Kidney capillary endothelial cell (primary cell): Measurements from ENCODE around the gene RASGEF1C.

Experiments used
- DNase-seq: peaks from one replicate; pipeline ENCODE4 v3.0.0-alpha.2; 2018; ENCODE audit warnings: low spot score

RASGEF1C gene

DNA sequence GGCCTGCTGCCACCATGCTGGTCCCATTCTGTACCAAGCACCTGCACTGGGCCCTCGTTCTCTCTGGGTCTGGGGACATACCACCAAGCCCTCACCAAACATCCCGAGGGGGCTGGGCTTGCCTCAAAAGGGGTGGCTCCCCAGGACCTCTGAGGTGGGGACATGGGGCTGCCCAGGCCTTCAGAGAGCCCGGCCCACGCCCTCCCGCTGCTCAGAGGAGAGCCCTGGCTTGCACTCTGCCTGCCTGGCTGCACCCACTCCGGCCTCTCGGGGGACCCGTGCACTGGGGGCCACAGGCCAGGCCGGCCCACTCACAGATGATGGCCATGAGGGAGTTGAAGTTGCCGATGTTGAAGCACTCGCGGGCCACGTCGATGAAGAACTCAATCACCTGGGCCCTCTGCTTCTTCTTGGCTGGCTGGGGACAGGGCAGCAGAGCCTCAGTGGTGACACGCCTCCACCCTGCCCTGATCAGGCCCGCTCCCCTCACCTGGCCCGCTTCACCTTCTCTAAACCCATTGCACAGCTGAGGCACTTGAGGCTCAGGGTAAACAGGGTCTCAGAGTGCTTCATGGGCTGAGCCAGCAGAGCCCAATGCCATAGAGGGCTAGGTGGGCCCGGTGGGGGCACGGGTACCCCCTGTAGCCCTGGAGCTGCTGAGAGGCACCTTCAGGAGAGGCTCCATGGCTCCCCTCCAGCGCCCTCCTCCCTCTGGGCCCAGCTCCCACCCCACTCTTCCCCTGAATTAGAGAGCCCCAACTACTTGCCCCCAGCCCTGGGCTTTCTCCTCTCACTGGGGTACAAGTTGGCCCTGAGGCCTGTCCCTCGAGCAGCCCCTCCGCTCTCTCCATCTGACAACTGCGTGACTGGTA is 89.7 kb downstream of the RASGEF1C start:
- no peak for DNase-seq

DNA sequence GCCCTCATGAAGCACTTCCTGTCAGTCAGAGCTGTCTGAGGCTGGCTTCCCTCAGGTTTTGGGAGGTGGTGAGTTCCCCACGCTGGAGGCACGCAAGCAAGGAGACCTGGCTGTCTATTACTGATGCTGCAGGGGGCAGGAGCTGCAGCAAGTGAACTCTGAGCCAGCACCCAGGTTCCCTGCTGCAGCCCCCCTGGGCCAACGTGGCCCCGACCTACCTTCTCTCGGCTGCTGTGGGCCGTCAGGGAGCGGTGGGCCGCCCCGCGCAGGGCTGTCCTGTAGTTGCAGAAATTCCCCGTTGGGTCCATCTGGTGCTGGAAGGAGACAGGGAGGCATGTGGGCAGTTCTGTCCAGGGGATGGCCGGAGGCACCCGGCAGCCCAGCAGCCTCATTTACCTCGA is 90.6 kb downstream of the RASGEF1C start:
- no peak for DNase-seq

DNA sequence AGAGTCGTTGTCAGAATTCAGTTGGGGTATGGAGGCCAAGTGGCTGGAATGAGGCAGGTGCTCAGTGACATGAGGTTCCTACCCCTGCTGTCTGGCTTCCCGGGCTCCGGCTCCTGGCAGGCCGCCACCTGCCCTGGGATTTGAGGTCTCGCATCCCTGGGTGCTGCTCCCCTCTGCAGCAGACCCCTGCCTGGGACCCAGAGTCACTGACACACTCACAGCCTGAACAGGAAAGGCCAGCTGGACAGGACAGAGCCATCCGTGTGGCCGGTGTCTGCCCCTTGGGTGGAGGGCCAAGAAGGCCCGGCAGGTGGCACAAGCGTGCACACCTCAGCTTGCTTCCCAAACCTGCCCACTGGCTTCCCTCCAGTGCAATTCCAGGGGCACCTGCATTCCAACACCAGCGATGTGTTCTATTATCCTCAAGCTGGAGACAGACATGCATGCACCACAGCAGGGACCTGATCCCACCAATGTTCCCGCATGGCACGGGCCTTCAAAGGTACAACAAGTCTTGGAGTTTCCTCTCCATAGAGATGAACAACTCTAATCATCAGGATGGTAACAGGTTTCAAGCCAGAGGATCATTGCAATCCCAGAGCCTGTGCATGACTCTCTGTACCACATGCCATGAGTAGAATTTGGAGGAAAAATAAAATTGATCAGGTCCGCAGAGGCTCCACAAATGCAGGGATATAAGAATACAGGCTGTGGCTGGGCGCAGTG is 91.8 kb downstream of the RASGEF1C start:
- DNase-seq = no peak

DNA sequence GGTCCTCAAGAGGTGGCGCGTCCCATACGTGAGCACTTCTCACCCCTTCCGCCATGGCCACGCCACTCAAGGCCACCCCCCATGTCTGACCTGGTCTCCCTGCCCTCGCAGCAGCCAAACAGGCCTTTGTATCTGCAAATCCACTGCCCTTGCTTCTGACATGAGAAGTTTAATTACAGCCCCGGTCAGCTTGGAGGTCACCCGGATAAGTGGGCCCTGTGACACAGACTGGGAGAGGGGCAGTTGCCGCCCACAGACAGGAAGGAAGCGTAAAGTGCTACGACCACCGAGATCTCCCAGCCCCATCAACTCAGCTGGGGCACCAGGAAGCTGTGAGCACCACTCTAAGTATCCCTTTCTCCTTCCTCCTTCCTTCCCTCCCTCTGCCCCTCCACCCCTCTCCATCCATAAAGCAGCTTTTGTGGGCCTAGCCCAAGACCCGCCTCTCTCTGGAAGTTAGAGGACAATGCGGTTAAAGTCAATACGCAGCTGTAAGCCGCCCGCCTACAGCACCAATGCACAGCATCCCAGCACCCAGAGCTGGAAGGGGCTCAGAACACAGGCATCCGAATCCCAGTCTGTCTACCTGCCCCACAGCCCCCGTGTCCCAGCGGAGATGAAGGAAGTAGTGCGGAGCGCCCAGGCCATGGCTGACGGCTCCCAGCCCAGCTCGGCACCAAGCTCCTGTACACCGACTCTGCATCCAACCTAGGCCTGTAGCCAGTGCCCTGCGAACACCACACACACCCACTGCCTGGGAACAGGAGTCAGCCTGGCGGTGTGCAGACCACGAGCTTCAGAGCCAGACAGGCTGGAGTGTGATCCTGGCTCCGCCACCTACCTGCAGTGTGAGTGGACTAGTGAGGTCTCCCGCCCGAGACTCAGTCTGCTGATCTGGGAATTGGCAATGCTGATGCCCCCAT is 92.7 kb downstream of the RASGEF1C start:
- DNase-seq = no peak

DNA sequence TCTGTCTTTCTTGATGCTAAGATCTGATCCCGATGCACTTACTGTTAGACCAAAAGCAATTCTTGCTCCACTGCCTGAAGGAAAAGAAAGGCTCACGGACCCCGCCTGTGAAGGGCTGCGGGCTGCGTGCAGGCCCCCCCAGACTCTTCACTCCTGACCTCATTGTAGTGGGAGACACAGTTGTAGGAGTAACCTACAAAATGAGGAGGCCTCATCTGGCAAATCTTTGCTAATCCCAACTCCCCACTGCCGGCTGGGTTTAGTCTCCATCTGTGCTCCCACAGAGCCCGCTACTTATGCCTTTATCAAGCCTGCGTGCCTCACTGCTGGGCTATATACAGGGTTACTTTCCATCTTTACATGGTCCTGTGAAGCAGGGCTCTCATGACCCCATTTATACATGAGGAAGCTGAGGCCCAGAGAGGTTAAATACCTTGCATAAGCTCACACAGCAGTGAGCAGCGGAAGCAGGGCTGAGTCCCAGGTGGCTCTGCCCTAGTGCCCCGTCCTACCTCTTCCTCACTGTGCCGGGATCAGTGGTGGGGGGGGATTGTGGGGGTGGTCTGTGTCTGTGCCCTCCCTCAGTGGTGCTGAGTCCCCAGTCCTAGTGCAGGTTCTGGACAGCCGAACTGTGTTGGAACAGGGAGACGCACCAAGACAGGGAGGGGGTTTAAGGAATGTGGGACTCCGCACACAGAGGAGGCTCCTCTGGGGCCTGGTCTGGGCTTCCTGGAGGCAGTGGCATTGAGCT is 93.5 kb downstream of the RASGEF1C start:
- DNase-seq = no peak

DNA sequence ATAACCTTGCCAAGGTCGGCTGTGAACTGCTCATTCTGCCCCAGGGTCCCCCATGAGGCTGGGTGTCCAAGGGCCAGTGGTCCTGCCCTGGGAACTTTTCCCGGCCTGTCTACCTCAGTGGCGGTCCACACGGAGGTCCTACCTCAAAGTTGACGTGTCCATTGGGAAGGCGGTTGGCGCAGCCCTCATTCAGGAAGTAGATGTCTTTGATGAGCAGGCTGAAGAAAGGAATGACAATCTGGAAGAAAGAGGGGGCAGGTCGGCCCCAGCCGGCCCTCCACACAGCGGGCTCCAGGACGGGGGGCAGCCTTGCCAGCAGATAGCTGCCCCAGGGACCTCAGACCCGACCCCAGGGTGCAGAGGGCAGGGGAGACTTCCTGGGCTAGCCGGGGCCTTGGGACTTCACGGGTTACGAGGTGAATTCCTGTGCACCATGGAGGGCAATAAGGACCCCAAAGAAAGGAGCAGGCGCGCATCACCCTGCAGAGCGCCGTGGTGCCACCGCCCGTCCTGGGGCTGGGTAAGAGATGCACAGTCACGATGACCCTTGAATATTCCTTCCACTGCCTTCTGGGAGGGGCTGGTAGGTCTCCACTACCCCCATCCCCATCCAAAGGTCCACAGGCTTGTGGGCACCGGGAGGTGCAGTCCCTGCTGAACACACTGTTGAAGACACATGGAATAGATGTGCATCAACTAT is 94.6 kb downstream of the RASGEF1C start:
- no peak for DNase-seq

DNA sequence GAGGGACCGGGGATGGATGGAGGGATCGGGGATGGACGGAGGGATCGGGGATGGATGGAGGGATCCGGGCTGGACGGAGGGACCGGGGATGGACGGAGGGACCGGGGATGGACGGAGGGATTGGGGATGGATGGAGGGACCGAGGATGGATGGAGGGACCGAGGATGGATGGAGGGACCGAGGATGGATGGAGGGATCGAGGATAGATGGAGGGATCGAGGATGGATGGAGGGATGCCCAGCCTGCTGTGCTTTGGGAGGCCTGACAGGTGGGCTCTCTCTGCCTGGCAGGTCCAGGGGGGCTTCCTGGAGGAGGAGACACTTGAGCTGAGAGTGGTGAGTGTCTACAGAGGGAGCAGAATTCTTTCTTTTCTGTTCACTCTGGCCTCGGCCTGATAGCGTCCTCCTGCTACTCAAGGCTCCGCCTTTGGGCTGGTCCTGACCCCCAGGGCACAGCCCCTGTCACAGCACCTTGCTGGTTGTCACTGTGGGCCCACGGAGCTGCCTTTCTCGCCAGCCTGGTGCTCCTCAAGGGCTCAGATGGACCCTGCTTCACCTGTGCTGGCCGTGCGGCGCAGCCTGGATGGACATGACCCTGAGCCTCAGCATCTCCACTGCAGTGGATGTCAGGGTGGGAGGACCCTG is 95.2 kb downstream of the RASGEF1C start:
- DNase-seq = no peak

DNA sequence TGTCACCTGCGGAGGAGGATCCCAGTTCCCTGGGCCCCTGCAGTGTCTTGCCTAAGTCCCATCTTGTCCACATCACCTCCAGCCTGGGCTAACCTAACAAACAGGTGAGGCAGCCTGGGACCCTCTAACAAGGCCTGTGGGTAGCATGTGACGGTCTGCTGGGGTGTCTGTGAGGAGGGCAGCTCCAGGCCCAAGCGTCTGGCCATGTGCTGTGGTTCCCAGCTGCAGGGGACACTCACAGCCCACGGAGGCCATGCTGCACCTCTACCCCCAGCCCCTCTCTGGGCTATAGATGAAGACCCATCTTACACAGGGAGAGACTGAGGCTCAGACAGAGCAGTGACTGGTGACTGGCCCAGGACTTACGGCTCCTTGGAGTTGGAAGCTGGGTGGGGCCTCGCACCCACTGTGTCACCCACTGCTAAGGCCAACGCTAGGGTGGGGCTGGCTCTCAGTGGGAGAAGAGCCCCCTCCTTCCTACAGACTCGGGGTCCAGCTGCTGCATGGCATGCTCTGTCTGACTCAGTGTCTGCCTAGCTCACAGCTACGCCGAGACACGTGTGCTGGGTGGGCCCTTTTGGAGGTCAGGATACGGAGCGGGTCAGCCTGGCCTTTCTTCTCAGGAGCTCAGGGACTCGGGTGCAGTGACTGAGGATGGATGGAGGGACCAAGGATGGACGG is 96.7 kb downstream of the RASGEF1C start:
- DNase-seq = no peak

DNA sequence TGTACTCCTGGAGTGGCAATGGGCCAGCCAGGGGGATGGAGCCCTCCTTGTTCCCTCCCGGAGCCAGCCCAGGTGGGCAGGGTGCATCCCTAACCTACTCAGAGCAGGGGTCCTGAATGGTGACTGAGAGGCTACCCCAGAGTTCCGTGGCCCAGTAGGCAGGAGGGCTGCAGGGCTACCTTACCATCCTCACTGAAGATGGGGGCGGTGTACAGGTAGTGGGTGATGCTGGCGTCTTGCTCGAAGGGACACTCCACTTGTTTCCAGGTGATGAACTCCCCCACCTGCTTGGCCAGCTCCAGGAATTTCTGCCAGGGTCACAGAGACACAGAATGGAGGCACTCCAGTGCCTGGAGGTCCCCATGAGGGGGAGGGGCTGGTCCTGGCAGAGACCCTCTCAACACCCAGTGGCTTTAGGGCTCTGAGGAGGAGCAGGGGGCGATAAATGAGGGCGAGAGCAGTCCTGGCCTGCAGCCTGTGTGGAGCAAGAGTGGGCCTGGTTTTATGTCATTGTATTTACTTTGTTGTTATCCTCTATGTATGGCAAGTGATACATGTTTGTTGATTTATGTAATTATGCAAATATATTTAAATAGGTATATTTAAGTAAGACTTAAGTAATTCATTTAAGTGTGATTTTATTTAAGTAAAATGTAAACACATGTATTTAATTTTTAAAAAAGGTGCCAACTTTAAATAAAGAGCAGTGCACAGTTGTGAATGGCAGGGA is 97.6 kb downstream of the RASGEF1C start:
- no peak for DNase-seq

DNA sequence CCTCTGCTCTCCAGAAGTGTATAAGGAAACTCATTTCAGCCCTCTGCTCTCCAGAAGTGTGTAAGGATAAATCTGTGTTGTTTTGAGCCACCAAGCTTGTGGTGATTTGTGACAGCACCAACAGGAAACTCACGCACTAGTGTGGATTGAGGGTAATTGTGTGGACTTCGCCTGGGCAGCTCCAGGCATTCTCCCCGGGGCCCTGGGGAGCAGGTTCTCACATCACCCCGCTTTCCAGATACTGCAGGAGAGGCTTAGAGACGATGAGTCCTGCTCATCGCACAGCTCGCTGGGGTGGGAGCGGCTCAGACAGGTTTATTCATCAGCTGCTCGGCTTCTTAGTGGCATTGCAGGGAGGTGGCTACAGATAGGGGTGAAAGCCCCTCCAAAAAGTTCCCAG is 99.1 kb downstream of the RASGEF1C start:
- no peak for DNase-seq

DNA sequence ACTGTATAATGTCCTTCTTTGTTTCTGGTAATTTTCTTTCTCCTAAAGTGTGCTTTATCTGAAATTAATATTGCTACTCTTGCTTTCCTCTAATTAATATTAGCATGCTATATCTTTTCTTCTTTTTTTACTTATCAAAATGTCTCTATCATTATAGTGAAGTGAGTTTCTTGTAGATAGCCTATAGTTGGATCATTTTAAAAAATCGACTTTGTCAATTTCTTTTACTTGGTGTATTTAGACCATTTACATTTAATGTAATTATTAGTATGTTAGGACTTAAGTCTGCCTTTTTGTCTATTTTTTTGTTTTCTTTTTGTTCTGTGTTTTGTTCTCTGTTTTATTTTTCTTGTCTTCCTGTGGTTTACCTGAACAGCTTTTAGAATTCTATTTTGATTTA is 102.0 kb downstream of the RASGEF1C start:
- DNase-seq = no peak

DNA sequence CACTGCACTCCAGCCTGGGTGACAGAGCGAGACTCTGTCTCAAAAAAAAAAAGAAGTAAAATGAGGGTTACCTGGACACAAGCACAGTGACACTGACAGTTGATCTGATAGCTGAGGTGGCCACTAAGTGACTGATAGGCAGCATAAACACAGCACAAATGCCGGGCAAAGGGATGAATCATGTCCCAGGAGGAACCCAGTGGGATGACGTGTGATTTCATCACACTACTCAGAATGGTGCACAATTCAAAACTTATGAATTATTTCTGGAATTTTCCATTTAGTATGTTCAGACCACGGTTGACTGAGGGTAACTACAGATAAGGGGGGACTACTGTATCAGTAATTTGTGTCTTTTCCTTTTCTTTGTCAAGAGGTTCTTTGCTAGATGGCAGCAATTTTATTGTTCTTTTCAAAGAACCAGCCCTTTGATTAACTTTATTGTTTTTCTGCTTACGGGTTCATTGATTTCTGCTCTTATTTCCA is 103.1 kb downstream of the RASGEF1C start:
- DNase-seq = no peak

DNA sequence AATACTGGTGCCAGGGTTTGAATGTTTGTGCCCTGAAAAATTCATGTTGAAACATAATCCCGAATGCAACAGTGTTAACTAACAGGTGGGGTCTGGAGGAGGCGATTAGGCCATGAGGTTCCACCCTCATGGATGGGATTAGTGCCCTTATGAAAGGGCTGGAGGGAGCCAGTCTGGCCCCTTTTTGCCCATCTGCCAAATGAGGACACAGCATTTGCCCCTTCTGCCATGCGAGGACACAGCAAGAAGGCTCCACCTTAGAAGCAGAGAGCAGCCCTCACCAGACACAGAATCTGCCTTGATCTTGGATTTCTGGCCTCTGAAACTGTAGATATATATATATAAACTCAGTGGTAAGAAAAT is 104.9 kb downstream of the RASGEF1C start:
- no peak for DNase-seq

DNA sequence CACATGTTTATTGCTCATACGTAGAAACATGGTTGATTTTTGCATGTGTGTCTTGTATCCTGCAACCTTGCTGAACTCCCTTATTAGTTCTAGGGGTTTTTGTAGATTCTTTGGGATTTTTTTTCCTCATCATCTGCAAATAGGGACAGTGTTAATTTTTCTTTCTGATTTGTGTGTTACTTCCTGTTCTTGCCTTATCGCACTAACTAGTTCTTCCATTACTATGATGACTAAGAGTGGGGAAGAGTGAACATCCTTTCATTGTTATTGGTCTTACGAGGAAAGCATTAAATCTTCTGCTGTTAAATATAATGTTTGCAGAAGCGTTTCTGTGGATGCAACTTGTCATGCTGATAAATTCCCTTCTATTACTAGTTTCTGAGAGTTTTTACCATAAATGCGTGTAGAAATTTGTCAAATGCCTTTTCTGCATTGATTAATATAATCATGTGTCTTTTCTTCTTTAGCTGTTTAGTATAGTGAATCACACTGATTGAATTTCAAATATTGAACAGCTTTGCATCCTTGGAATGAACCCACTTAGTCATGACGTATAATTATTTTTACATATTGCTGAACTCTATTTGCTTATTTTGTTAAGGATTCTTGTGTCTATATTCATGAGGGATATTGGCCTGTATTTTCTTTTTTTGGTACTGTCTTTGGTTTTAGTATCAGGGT is 105.4 kb downstream of the RASGEF1C start:
- no peak for DNase-seq

DNA sequence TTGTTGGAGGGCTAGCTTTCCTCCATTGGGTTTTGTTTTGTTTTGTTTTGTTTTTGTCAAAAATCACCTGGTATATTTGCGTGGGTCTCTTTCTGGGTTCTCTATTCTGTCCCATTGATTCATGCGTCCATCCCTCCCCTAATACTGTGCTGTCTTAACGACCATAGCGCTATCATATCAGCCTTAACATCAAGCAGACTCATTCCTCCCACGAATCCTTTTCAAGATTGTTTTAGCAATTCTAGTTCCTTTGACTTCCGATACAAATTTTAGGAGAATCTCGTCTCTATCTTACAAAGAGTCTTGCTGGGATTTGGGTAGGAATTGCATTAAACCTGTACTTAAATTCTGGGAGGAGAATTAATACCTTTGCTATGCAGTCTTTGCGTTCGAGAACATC is 106.4 kb downstream of the RASGEF1C start:
- no peak for DNase-seq

DNA sequence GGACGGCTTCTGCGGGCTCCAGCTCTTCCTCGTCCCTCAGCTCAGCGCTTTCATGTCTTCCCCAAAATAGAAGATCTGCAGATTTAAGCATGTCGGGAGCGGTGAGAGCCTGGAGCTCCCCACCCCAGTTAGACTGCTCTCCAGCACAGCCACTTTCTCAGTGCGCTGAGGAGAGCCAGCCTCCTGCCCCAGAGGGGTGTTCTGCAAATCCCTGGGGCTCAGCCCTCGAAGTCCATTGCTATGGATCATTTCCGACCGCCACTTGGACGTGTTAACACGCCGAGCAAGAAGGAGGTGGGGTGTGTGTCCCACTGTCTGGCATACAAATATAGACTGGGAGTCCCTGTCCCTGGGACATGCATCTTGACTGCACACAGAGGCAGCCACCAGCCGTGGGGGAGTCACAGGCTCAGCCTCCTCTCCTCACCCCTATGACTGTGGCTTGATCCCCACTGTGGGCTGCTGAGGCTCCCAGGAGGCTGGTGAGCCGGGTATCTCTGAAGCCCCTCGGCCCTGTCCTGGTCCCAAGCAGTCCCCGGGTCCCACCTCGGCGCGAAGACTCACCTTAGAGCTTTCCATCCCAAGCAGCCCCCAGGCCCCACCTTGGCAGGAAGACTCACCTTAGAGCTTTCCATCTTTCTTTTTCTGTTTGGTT is 107.4 kb downstream of the RASGEF1C start:
- DNase-seq = no peak

DNA sequence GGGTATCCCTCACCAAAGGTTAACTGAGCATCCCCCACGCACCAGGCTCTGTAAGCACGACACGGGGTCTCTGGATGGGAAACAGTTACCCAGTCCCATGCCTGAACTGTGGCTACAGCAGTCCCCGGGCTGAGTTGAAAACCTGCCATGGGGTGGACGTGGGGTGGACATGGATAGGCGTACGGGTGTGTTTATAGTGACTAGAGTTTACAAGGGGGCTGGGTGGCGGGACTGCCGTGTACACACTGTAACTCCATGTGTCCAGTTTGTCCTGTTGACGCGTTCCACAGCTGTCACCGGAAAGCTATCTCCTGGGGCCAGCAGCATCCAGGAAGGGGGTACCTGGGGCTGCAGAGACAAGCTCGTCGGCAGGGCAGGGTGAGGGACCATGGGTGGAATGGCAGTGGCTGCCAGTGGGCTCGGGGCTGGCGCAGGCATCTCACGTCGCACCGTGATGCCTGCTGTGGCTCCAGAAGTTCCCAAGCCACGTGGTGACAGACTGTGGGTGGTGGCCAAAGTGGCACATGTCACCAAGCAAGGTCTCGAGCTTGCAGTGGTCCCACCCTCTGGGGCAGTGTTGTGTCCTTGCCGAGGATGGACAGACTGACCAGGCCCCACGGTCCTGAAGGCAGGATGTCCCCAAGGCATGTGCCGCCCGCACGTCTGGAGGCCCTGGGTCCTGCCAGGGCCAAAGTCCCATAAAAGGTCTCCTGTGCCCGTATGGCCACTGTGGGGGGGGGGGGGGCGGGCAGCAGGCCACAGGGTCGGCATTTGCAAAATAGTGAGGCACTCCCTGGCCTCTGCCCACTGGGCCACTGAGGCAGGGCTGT is 108.2 kb downstream of the RASGEF1C start:
- DNase-seq = no peak
